NCI-H2171 treated with DMSO at 0.1 percent for 48 hours (cell line): ENCODE measurements around the gene KCND3.

Source experiments
- DNase-seq: peaks from one replicate; lab custom pipeline; 2025; lab: John Stamatoyannopoulos, UW

KCND3 gene

GRCh38 chr1:111843177-111843576 is 146.3 kb downstream of the KCND3 start:
- no peak for DNase-seq

GRCh38 chr1:111842411-111842810 is 147.1 kb downstream of the KCND3 start:
- no peak for DNase-seq

- DNase-seq, result no peak
Observed at GRCh38 chr1:111841746-111842145, 147.7 kb downstream of the KCND3 start.

- no peak for DNase-seq
Observed at GRCh38 chr1:111841189-111841588, 148.3 kb downstream of the KCND3 start.

- no peak for DNase-seq
Observed at GRCh38 chr1:111837393-111837792, 152.1 kb downstream of the KCND3 start.

- DNase-seq, result no peak
Observed at GRCh38 chr1:111836111-111836510, 153.4 kb downstream of the KCND3 start.

- DNase-seq, result no peak
Observed at GRCh38 chr1:111835514-111835913, 154.0 kb downstream of the KCND3 start.

GRCh38 chr1:111834956-111835355 is 154.5 kb downstream of the KCND3 start:
- no peak for DNase-seq

- no peak for DNase-seq
Observed at GRCh38 chr1:111833334-111833733, 156.1 kb downstream of the KCND3 start.

- no peak for DNase-seq
Observed at GRCh38 chr1:111832521-111833155, 156.8 kb downstream of the KCND3 start.

- no peak for DNase-seq
Observed at GRCh38 chr1:111831153-111831552, 158.3 kb downstream of the KCND3 start.

GRCh38 chr1:111827946-111828345 is 161.5 kb downstream of the KCND3 start:
- DNase-seq, result no peak

- DNase-seq, result no peak
Observed at GRCh38 chr1:111826278-111826677, 163.2 kb downstream of the KCND3 start.

- no peak for DNase-seq
Observed at GRCh38 chr1:111825217-111825616, 164.3 kb downstream of the KCND3 start.

- DNase-seq, result no peak
Observed at GRCh38 chr1:111822138-111822537, 167.3 kb downstream of the KCND3 start.

- DNase-seq, result no peak
Observed at GRCh38 chr1:111821121-111821745, 168.2 kb downstream of the KCND3 start.

GRCh38 chr1:111819566-111820263 is 169.8 kb downstream of the KCND3 start:
- DNase-seq, result no peak

GRCh38 chr1:111818546-111818945 is 170.9 kb downstream of the KCND3 start:
- no peak for DNase-seq

- no peak for DNase-seq
Observed at GRCh38 chr1:111818081-111818480, 171.4 kb downstream of the KCND3 start.

GRCh38 chr1:111814642-111815041 is 174.8 kb downstream of the KCND3 start:
- DNase-seq, result no peak

GRCh38 chr1:111814305-111814628 is 175.2 kb downstream of the KCND3 start:
- no peak for DNase-seq

GRCh38 chr1:111813440-111814304 is 175.8 kb downstream of the KCND3 start:
- no peak for DNase-seq

GRCh38 chr1:111812306-111812705 is 177.2 kb downstream of the KCND3 start:
- DNase-seq, result no peak
